Testis (tissue), 3 donors: ENCODE data around the gene MEX3B. TPM values are rescaled to one million over a fixed set of nuclear protein-coding genes. Genes with fewer than 3 reads are reported as not detected.

Source experiments
- DNase-seq: peaks from one replicate; pipeline ENCODE4 v3.0.0-alpha.2; 2019
- H3K27ac ChIP-seq, 2 donors: fragments of 200-600 bp; sonication (generic); one replicate each; pipeline ENCODE4 v1.5.1; 2019
- H3K27me3 ChIP-seq: fragments of 200-600 bp; sonication (generic); one replicate; pipeline ENCODE4 v1.5.1; 2019
- H3K36me3 ChIP-seq: fragments of 200-600 bp; sonication (generic); one replicate; pipeline ENCODE4 v1.5.1; 2017; ENCODE audit warnings: low read depth; ENCODE audit errors: missing control alignments
- H3K4me1 ChIP-seq: fragments of 200-600 bp; sonication (generic); one replicate; pipeline ENCODE4 v1.5.1; 2019
- H3K4me3 ChIP-seq, 2 donors: fragments of 200-600 bp; sonication (generic); one replicate each; pipeline ENCODE4 v1.5.1; 2017 to 2019
- H3K9me3 ChIP-seq: fragments of 200-600 bp; sonication (generic); one replicate; pipeline ENCODE4 v1.5.1; 2017
- CTCF ChIP-seq, 3 experiments: fragments of 450-650 bp in 2 of 3; fragments of 200-600 bp in 1 of 3; sonication (generic) in 1 of 3; IDR thresholded peaks; one replicate each; pipeline ENCODE4 v1.5.1; 2016 to 2019; ENCODE audit warnings: antibody characterized with exemption in 3 of 3, mild to moderate bottlenecking in 2 of 3, moderate library complexity in 1 of 3
- POLR2A ChIP-seq: fragments of 450-650 bp; IDR thresholded peaks from one replicate; pipeline ENCODE4 v1.6.1; 2017; ENCODE audit warnings: antibody characterized with exemption, mild to moderate bottlenecking, moderate library complexity
- WGBS, 2 donors: methylation state at CpG; one replicate each; pipeline ENCODE4 v1.1.5; 2018; 5-methylcytosine and 5-hydroxymethylcytosine counted together
- intact Hi-C: fragments of 100-400 bp; cut with DNase I; formaldehyde crosslinking; loops from one replicate; pipeline ENCODE4 v1.15.1; 2023; ENCODE audit warnings: low total_unique reads
- polyA plus RNA-seq: library from polyadenylated mRNA; stranded (reverse); fragments of 350-450 nt; fragmentation: Illumina TruSeq; extraction: RNeasy Lipid Tissue Mini Kit (QIAGEN cat#74804); gene quantifications from one replicate; pipeline ENCODE4 v1.2.3, GENCODE V29; 2014; ENCODE audit warnings: low read depth, low replicate concordance; ENCODE audit not compliant: insufficient read depth
- total RNA-seq, 2 donors: library from RNA; depleted of rRNA; stranded (reverse); fragments of >200 nt; gene quantifications; one replicate each; pipeline ENCODE4 v1.2.3, GENCODE V29; 2016

The MEX3B gene
- total and polyA plus RNA-seq, 3 donors from 2014 or later = 55.3 to 109 (median 82.1) TPM

- WGBS, 2 donors = 85 to 88% methylated on average over 15 to 16 of the region's 16 CpGs
- no peaks in the 10 kb centered on the region for H3K4me1 ChIP-seq
- no peak overlapping the region for H3K27ac ChIP-seq
- H3K27me3 ChIP-seq = no peaks in the 10 kb centered on the region
- H3K4me3 ChIP-seq = no peak overlapping the region
- no peak for TF ChIP-seq POLR2A
- no peak for TF ChIP-seq CTCF (IDR thresholded peaks at IDR 0.05)
- intact Hi-C loops = no loop called here
- H3K36me3 ChIP-seq = no peaks in the 10 kb centered on the region
- DNase-seq = no peak
- no peaks in the 10 kb centered on the region for H3K9me3 ChIP-seq
These were observed 40.6 kb upstream of the MEX3B start for GRCh38 chr15:82086243-82086995.

- no peak overlapping the region for H3K27ac ChIP-seq
- no peak for DNase-seq
- H3K4me1 ChIP-seq = no peaks in the 10 kb centered on the region
- 76 to 79% methylated on average over 11 to 14 of the region's 14 CpGs for WGBS, 2 donors
- TF ChIP-seq CTCF (IDR thresholded peaks at IDR 0.05) (no peak), POLR2A (no peak)
- intact Hi-C loops = no loop called here
- H3K36me3 ChIP-seq = no peaks in the 10 kb centered on the region
- no peaks in the 10 kb centered on the region for H3K27me3 ChIP-seq
- no peak overlapping the region for H3K4me3 ChIP-seq
- no peaks in the 10 kb centered on the region for H3K9me3 ChIP-seq
These were observed 36.3 kb upstream of the MEX3B start for GRCh38 chr15:82081914-82082762.

- no peak overlapping the region for H3K4me3 ChIP-seq
- TF ChIP-seq CTCF (IDR thresholded peaks at IDR 0.05) (no peak), POLR2A (no peak)
- no peaks in the 10 kb centered on the region for H3K27me3 ChIP-seq
- WGBS, 2 donors = 92 to 97% methylated on average over 6 of the region's 6 CpGs
- DNase-seq = no peak
- H3K36me3 ChIP-seq = no peaks in the 10 kb centered on the region
- no peaks in the 10 kb centered on the region for H3K4me1 ChIP-seq
- H3K9me3 ChIP-seq = no peaks in the 10 kb centered on the region
- H3K27ac ChIP-seq = no peak overlapping the region
- intact Hi-C loops = no loop called here
These were observed 35.0 kb upstream of the MEX3B start for GRCh38 chr15:82080774-82081173.

- TF ChIP-seq POLR2A (no peak), CTCF (IDR thresholded peaks at IDR 0.05) (no peak)
- Histone ChIP-seq H3K27ac (no peak overlapping the region), H3K27me3 (no peaks in the 10 kb centered on the region), H3K4me1 (no peaks in the 10 kb centered on the region), H3K9me3 (no peaks in the 10 kb centered on the region), H3K36me3 (no peaks in the 10 kb centered on the region), H3K4me3 (no peak overlapping the region)
- 41 to 48% methylated on average over 5 of the region's 5 CpGs for WGBS, 2 donors
- DNase-seq = no peak
- intact Hi-C loops = no loop called here
These were observed 33.9 kb upstream of the MEX3B start for GRCh38 chr15:82079736-82080135.
